GM19463 (cell line): ENCODE data around the gene LBP.
"Not testable (repeated sequence)": the region's sequence is repeated elsewhere in the genome, so short reads cannot be mapped to it uniquely, and the experiment has no call there.

Source experiments
- ATAC-seq: cut with Tn5 transposase; IDR thresholded peaks from one replicate; pipeline ENCODE4 v1.9.1; 2021; ENCODE audit warnings: mild to moderate bottlenecking, moderate library complexity; ENCODE audit not compliant: unreplicated experiment

Gene LBP

DNA sequence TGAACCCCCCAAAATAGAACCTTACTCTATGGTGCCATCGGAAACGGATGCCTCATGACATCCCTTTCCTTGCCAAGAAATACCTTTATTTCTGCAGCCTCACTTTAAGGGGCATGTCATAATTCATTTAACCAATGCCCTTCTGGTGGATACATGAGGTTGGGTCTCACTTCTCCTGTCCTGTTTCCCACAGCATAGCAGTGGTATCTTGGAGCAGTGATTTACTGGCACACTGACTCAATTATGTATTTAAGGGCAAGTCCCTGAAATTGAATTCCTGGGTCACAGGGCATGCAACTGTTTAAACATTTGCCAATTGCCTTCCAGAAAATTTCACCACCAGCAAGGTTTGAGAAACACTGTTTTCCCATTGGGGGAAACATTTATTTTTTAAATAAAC lies 639 bp upstream of the LBP start:
- ATAC-seq, result no peak

- no peak for ATAC-seq
These were observed 459 bp downstream of the LBP start for GRCh38 chr20:38346741-38347140.

DNA sequence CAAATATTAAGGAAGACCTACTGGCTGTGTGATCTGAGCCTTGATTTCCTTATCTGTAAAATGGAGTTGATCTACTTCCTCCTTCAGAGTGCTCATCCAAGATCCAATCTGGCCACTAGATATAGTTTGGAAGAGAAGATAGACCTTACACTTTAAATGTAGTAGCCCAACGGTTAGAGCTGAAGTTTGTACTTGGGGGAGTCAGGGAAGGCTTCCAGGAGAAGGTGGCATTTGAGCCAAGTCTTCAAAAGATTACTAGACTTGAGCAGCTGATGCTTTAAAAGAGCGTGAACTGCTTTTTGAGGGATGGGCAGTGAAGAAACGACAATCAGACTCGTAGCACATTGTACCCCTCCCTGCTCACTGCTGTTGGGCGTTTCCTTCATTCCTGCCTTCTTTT lies 3.6 kb downstream of the LBP start:
- no peak for ATAC-seq

- ATAC-seq, result no peak
These were observed 4.8 kb downstream of the LBP start for GRCh38 chr20:38350879-38351775.

- ATAC-seq, result no peak
These were observed 7.0 kb downstream of the LBP start for GRCh38 chr20:38353316-38353715.

- no peak for ATAC-seq
These were observed 7.9 kb downstream of the LBP start for GRCh38 chr20:38354227-38354626.

- no peak for ATAC-seq
These were observed 9.1 kb downstream of the LBP start for GRCh38 chr20:38355161-38356012.

DNA sequence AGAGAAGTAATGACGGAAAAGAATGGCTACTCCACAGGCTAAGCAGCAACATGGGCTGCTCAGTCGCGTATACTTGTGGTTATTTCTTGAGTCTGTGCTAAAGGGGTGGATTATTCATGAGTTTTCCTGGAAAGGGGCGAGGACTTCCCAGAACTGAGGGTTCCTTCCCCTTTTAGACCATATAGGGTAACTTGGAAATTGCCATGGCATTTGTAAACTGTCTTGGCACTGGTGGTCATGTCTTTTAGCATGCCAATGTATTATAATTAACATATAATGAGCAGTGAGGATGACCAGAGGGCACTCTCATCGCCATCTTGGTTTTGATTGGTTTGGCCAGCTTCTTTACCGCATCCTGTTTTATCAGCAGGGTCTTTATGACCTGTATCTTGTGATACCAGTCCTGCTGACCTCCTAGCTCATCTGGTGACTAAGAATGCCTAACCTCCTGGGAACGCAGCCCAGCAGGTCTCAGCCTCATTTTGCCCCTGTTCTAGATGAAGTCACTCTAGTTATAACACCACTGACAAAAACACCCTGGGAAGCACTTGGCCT lies 11.4 kb downstream of the LBP start:
- ATAC-seq, result no peak

DNA sequence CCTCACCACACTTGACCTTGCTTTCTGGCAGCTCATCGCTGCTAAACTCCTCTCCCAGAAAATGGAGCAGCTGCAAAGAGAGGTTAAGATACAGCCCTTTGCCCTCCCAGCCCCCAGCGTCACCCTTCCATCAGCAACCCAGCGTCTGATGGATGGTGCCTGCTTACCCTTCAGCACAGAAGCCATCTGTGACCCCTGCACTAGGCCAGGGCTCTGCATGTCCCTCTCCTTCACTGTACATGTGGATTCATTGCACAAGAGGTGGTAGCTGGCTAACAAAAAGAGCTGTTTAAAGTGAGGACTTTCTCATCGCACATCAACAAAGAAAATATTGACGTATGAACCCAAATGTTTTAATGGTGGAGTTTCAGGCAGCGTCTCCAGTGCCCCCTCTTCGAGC lies 12.3 kb downstream of the LBP start:
- no peak for ATAC-seq

DNA sequence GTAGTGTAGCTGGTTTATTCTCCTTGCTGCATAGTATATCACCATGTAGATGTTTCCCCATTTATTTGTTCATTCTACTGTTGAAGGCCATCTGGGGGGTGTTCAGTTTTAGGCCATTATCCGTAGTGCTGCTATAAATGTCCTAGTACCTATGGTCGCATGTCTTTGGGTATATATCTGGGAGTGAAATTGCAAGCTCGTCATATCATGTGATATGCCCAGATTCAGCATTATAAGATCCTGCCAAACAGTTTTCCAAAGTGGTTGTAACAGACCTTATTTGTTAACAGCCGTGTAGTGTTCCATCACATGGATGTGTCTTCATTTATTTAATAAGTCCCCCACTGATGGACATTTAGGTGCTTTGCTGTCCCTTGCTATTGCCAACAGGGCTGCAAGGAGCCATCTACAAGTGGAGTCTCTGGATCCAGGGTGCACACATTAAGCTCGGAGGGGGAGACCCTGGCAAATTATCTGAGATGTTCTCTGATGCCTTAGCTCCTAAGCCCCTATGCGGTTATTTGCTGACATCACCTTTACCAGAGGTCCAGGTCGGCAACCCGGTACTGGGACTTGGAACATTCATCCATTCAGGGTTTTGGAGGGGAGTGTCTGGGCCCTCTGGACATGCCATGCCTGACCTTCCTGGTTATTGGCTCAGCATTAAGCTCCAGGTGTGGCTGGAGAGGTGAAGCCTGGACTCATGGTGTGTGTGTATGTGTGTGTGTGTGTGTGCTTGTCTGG lies 16.9 kb downstream of the LBP start:
- no peak for ATAC-seq

DNA sequence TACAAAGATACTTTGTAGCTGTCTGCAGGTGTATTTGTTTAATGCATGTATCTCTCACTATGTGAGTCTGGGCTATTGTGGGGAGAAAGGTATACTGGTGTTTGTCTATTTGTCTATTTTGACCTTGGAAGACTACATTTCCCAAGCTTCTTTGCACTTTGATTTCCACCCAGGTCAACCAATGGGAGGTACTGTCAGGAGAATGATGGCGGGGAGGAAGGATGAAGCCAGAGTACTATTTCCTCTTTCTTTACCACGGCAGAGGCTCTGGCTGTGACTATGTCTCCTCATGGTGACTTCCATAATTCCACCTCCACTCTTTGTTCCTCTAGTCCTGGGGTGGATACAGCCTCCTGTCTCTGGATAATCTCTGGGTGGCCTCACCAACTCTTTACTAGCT lies 23.1 kb downstream of the LBP start:
- ATAC-seq, result no peak

DNA sequence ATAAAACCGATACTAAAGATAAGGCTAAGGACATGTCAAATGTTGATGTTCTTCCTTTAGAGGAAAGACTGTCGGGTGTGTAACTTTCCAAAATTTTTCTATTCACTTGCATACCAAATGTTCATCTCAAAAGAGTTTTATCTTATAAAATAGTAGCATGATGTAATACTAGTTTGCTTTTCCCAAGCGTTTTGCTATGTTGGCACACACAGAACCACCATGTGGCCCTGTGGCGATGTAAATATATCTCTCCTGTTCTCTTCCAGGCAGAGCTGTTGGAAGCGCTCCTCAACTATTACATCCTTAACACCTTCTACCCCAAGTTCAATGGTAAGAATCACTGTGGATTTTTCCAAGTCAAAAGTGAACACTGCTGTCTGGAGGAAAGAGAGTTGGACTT lies 26.5 kb downstream of the LBP start:
- ATAC-seq, result no peak

- no peak for ATAC-seq
These were observed 27.1 kb downstream of the LBP start for GRCh38 chr20:38373231-38373867.

DNA sequence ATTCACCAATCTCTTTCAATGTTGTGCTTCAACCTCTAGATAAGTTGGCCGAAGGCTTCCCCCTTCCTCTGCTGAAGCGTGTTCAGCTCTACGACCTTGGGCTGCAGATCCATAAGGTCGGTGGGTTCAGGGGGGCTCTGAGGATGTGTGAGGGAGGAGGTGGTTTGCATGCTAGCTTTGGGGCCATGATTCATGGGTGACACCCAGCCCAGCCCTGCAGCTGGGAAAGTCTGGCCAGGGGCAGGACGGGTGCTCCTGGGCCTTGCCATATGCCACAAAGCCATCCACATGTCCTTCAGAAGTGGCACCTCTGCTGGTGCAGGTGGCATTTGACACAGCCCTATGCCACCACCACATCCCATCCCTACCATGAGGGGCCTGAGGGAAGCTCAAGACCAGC lies 27.6 kb downstream of the LBP start:
- no peak for ATAC-seq

DNA sequence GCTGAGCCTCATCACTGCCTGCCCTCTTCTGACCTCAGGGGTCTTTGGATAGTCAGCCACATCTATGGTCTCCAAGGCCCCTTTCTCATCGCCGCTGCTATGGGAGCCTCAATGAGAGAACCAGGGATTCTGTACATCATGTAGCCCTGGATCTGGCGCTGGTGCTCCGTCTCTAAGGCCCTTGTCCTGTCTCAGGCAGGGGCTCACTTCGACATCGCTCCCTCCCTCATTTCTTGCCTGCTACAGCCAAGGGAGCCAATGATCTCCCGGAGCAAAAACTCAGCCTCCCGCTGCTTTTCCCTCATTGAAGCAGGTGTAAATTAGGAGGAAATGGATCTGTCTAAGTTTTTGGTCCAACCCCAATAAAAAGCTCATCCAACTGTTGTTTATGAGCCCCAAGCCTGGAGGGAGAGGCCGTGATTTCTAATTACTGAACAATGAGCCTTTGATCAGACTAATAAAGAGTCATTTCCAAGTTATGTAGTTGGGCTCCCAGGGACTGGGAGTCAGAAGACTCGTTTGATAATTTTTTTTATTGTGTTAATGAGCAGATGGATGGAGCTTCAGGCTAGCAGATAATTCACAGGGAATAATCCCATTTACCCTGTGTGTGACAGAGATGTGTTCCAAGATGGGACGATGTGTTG lies 30.9 kb downstream of the LBP start:
- no peak for ATAC-seq

GRCh38 chr20:38377838-38378237 lies 31.6 kb downstream of the LBP start:
- ATAC-seq, result not testable (repeated sequence)

DNA sequence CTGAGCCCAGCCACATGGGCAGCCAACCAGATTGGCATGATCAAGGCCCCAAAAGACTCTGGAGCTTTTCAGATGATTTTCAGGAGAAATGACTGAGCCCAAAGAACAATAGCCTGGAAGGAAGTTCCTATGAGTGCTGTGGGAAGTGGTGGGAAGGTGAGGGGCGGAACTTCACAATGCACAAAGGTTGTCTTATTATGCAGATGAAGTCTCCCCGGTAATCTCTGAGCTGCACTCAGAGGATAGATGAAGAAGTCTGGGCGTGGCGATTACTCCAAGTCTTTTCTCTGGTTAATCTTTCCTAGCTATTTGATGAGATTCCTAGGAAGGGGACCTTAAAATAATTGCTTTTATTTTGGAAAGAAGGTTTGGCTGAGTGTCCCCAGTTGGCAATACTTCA lies 36.9 kb downstream of the LBP start:
- no peak for ATAC-seq

- no peak for ATAC-seq
These were observed 39.7 kb downstream of the LBP start for GRCh38 chr20:38386004-38386403.

DNA sequence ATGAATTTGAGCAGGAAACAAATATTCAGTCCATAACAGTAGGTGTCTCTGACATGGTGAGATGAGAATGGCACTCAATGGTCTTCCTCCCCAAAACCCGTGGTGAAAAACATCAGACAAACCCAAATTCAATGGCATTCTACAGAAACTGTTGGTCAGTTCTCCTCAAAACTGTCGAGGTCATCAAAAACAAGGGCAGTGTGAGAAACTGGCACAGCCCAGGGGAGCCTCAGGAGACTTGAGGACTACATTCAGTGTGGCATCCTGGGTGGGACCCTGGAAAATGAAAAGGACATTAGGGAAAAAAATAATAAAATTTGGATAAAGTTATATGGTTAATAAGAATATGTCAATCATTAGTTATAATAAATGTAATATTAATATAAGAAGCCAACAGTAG lies 40.6 kb downstream of the LBP start:
- ATAC-seq, result no peak

DNA sequence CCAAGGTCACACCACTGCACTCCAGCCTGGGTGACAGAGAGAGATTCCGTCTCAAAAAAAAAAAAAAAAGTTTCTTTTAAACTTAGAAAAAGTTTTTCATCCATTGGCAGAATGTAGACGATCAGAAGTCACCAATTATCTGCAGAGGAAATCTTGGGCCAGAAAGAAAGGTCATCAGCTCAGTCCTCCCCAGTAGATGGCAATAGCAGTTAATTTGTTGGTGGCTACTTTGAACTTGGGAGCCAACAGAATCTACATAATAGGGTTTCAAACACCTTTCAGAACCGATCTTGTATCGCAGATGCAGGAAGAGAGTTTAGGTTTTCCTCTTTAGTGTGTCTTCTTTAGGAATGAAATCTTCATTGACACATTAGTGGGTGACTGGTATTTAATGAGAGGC lies 41.7 kb downstream of the LBP start:
- no peak for ATAC-seq
